ENCODE results near the gene HNRNPC. TPM values are rescaled to one million over a fixed set of nuclear protein-coding genes. Genes with fewer than 3 reads are reported as not detected.

Gene HNRNPC
- total and polyA plus RNA-seq, 9 of the 15 experiments (the other 6 are each of a cell fraction or from before 2014, with no cell fraction given), result 679 to 1,557 (median 1,191) TPM

- TF ChIP-seq E2F8 (IDR thresholded peaks at IDR 0.05; ENCODE audit: low read depth, partially characterized antibody) (peak; percentile 92), SIX5 (IDR thresholded peaks at IDR 0.05; ENCODE audit: borderline replicate concordance in 1 of 2, insufficient read depth in 1 of 2, low read depth in 1 of 2, low read length in 2 of 2) (no peak), ETV5 (CRISPR knock-in tag; IDR thresholded peaks at IDR 0.05; ENCODE audit: low read depth) (no peak), ILK (tag; IDR thresholded peaks at IDR 0.05; ENCODE audit: borderline replicate concordance, low read depth) (no peak), ESRRA (IDR thresholded peaks at IDR 0.05; ENCODE audit: borderline replicate concordance, low read depth) (peak; percentile 66; the same call in 1 of the 2 replicates), PYGO2 (tag; IDR thresholded peaks at IDR 0.05) (no peak), MTA2 (IDR thresholded peaks at IDR 0.05; ENCODE audit: low read depth) (no peak), SAFB2 (IDR thresholded peaks at IDR 0.05; ENCODE audit: borderline replicate concordance, low read depth, low read length, severe bottlenecking) (no peak), PRPF4 (IDR thresholded peaks at IDR 0.05; ENCODE audit: insufficient read depth, low read depth, low read length, poor library complexity, severe bottlenecking) (no peak), CTCF (IDR thresholded peaks at IDR 0.05 in 2 of 3, conservative IDR thresholded peaks at IDR 0.05 in 1 of 3; ENCODE audit: insufficient read depth in 2 of 3, low read depth in 1 of 3, low read length in 3 of 3) (no peak), ZNF408 (CRISPR knock-in tag; IDR thresholded peaks at IDR 0.05; ENCODE audit: low read depth) (no peak), ZKSCAN3 (CRISPR knock-in tag; IDR thresholded peaks at IDR 0.05) (no peak), HDAC6 (IDR thresholded peaks at IDR 0.05; ENCODE audit: low read depth, low read length) (no peak), EP400 (IDR thresholded peaks at IDR 0.05) (peak; percentile 93), GABPB1 (CRISPR knock-in tag; IDR thresholded peaks at IDR 0.05) (peak; percentile 26; the same call in 1 of the 2 replicates), PPARD (CRISPR knock-in tag; IDR thresholded peaks at IDR 0.05) (no peak), RUNX1 (IDR thresholded peaks at IDR 0.05; ENCODE audit: low read depth) (no peak), ZNF507 (tag; conservative IDR thresholded peaks at IDR 0.05) (no peak)
- TF ChIP-seq, protein P1, sequence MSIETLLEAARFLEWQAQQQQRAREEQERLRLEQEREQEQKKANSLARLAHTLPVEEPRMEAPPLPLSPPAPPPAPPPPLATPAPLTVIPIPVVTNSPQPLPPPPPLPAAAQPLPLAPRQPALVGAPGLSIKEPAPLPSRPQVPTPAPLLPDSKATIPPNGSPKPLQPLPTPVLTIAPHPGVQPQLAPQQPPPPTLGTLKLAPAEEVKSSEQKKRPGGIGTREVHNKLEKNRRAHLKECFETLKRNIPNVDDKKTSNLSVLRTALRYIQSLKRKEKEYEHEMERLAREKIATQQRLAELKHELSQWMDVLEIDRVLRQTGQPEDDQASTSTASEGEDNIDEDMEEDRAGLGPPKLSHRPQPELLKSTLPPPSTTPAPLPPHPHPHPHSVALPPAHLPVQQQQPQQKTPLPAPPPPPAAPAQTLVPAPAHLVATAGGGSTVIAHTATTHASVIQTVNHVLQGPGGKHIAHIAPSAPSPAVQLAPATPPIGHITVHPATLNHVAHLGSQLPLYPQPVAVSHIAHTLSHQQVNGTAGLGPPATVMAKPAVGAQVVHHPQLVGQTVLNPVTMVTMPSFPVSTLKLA (conservative IDR thresholded peaks at IDR 0.05), result peak; percentile 91 to 94
Observed at GRCh38 chr14:21308479-21309237, 39.4 kb upstream of the HNRNPC start (continued).
